ENCODE data around the gene TSPAN5. TPM values are rescaled to one million over a fixed set of nuclear protein-coding genes. Genes with fewer than 3 reads are reported as not detected.

The TSPAN5 gene
- total and polyA plus RNA-seq, 9 of the 15 experiments (the other 6 are each of a cell fraction or from before 2014, with no cell fraction given): 0.58 to 6.6 (median 0.73) TPM

DNA sequence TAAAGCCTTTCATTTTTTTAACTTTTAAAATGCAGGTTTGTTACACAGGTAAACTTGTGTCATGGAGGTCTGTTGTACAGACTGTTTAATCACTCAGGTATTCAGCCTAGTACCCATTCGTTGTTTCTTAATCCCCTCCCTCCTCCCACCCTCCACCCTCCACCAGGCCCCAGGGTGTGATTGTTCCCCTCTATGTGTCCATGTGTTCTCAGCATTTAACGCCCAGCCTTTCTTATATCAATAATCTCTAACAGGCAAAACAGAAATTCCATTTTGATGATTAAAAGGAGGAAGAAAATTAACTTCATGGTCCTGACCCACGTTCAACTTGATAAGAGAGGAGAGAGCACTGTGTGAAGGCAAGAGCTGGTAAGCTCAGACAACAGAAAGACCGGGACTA, 75.1 kb downstream of the TSPAN5 start:
- ATAC-seq: no peak
- no peak overlapping the region for H3K4me3 ChIP-seq
- no peak overlapping the region for H2AFZ ChIP-seq (ENCODE audit: low read depth, low read length)
- no peaks in the 10 kb centered on the region for H3K9me1 ChIP-seq (ENCODE audit: control insufficient read depth, insufficient read depth, low read length)
- FAIRE-seq: no peak
- DNase-seq (ENCODE audit: extremely low read depth in 1 of 4, low spot score in 3 of 4): no peak
- no peaks in the 10 kb centered on the region for H3K9me3 ChIP-seq (replicated peaks; ENCODE audit: control insufficient read depth, insufficient read depth, low read depth, low read length)
- no peak overlapping the region for H3K4me2 ChIP-seq (ENCODE audit: insufficient read depth, low read length)
- no TSS peak for BruUV-seq (replicated peaks)
- whole genome bisulfite sequencing (ENCODE audit: insufficient coverage, low coverage, missing lambda C conversion rate): 0% methylated on average over 4 of the region's 4 CpGs
- no peaks in the 10 kb centered on the region for H3K36me3 ChIP-seq (ENCODE audit: control insufficient read depth, insufficient read depth, low read length)
- no peak overlapping the region; the same call in 2 of the 3 replicates for H3K27ac ChIP-seq (ENCODE audit: extremely low read depth, low read depth, low read length)
- peaks cover 6 to 33% of the 10 kb centered on the region in 2 experiments; a peak in 4 of 5 replicates for H3K27me3 ChIP-seq (ENCODE audit: control insufficient read depth in 2 of 2, insufficient read depth in 2 of 2, low read length in 2 of 2)
- H4K20me1 ChIP-seq (replicated peaks; ENCODE audit: control insufficient read depth, insufficient read depth, low read length): no peaks in the 10 kb centered on the region
- intact Hi-C loops (cut with micrococcal nuclease): no loop called here
- CTCF ChIA-PET (ENCODE audit: low intra/inter-chr PET ratio): interaction anchor here (0.6 kb wide), 1 partner anchor 126 kb away, joined by 4 read pairs; no protein-coding TSS in a partner anchor
- H3K79me2 ChIP-seq (ENCODE audit: control insufficient read depth, insufficient read depth, low read length): no peaks in the 10 kb centered on the region
- POLR2A ChIA-PET: no interaction called here
- no peaks in the 10 kb centered on the region for H3K4me1 ChIP-seq (replicated peaks in 1 of 2; ENCODE audit: control insufficient read depth in 2 of 2, insufficient read depth in 2 of 2, low read length in 2 of 2)
- H3K9ac ChIP-seq (ENCODE audit: insufficient read depth in 1 of 2, low read depth in 2 of 2, low read length in 2 of 2): no peak overlapping the region
- in situ Hi-C loops (cut with MboI): no loop called here
- TF ChIP-seq PPARD (CRISPR knock-in tag; IDR thresholded peaks at IDR 0.05): no peak
- TF ChIP-seq NCOR1 (IDR thresholded peaks at IDR 0.05): no peak
- no peak for TF ChIP-seq NELFE (IDR thresholded peaks at IDR 0.05; ENCODE audit: insufficient read depth, insufficient read length)
- TF ChIP-seq CHD7 (IDR thresholded peaks at IDR 0.05; ENCODE audit: low read depth, low read length): no peak
- TF ChIP-seq SREBF2 (CRISPR knock-in tag; IDR thresholded peaks at IDR 0.05): no peak
- TF ChIP-seq UBTF (IDR thresholded peaks at IDR 0.05; ENCODE audit: borderline replicate concordance in 1 of 2, low read depth in 2 of 2, low read length in 2 of 2): no peak
- no peak for TF ChIP-seq ZNF717 (CRISPR knock-in tag; IDR thresholded peaks at IDR 0.05)

Measured in K562 (cell line).